ENCODE data around the gene BRI3BP. TPM values are rescaled to one million over a fixed set of nuclear protein-coding genes. Genes with fewer than 3 reads are reported as not detected.
"Not testable (repeated sequence)": the region's sequence is repeated elsewhere in the genome, so short reads cannot be mapped to it uniquely, and the experiment has no call there.

BRI3BP gene
- total RNA-seq, 1 donor from 2014 or later = 18.1 TPM

DNA sequence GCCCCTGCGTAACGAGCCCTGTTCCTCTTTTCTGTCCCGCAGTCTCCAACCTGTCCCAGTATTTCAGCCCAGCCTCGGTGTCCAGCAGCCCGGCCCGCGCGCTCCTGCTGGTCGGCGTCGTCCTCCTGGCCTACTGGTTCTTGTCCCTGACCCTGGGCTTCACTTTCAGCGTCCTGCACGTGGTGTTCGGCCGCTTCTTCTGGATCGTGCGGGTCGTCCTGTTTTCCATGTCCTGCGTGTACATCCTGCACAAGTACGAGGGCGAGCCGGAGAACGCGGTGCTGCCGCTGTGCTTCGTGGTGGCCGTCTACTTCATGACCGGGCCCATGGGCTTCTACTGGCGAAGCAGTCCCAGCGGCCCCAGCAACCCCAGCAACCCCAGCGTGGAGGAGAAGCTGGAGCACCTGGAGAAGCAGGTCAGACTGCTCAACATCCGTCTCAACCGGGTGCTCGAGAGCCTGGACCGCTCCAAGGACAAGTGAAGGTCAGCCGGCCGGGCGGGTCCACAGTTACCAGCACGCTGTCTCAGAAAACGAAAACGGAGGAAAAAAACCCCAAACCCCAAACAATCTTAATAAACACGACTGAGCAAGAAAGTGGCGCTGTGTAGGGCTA, 31.6 kb downstream of the BRI3BP start:
- Mint-ChIP-seq H3K9me3 (no peaks in the 10 kb centered on the region), H3K27ac (no peak overlapping the region), H3K4me3 (no peak overlapping the region), H3K27me3 (no peaks in the 10 kb centered on the region), H3K4me1 (ENCODE audit: unreplicated experiment) (no peaks in the 10 kb centered on the region), H3K36me3 (peaks cover 14% of the 10 kb centered on the region)
- no peak for DNase-seq (ENCODE audit: extremely low spot score, unreplicated experiment)
- no peak for TF ChIP-seq CTCF (conservative IDR thresholded peaks at IDR 0.05)

GRCh38 chr12:125025606-125026235, 32.3 kb downstream of the BRI3BP start:
- no peak for TF ChIP-seq CTCF (conservative IDR thresholded peaks at IDR 0.05)
- Mint-ChIP-seq H3K27me3 (no peaks in the 10 kb centered on the region), H3K36me3 (peaks cover 14% of the 10 kb centered on the region), H3K4me3 (no peak overlapping the region), H3K27ac (no peak overlapping the region), H3K9me3 (no peaks in the 10 kb centered on the region), H3K4me1 (ENCODE audit: unreplicated experiment) (no peaks in the 10 kb centered on the region)
- no peak for DNase-seq (ENCODE audit: extremely low spot score, unreplicated experiment)

- Mint-ChIP-seq H3K9me3 (no peaks in the 10 kb centered on the region), H3K36me3 (peaks cover 6% of the 10 kb centered on the region), H3K4me1 (ENCODE audit: unreplicated experiment) (peaks cover 3% of the 10 kb centered on the region), H3K4me3 (no peak overlapping the region), H3K27me3 (no peaks in the 10 kb centered on the region), H3K27ac (no peak overlapping the region)
- DNase-seq (ENCODE audit: extremely low spot score, unreplicated experiment) = no peak
- no peak for TF ChIP-seq CTCF (conservative IDR thresholded peaks at IDR 0.05)
These were observed 34.7 kb downstream of the BRI3BP start for GRCh38 chr12:125028106-125028505.

GRCh38 chr12:125029761-125030358, 36.4 kb downstream of the BRI3BP start:
- H3K9me3 Mint-ChIP-seq = peaks cover under 1% of the 10 kb centered on the region
- no peak for DNase-seq (ENCODE audit: extremely low spot score, unreplicated experiment)
- no peak for TF ChIP-seq CTCF (conservative IDR thresholded peaks at IDR 0.05)
- no peak overlapping the region for H3K27ac Mint-ChIP-seq
- peaks cover 3% of the 10 kb centered on the region for H3K4me1 Mint-ChIP-seq (ENCODE audit: unreplicated experiment)
- H3K27me3 Mint-ChIP-seq = no peaks in the 10 kb centered on the region
- peaks cover 5% of the 10 kb centered on the region for H3K36me3 Mint-ChIP-seq
- no peak overlapping the region for H3K4me3 Mint-ChIP-seq

DNA sequence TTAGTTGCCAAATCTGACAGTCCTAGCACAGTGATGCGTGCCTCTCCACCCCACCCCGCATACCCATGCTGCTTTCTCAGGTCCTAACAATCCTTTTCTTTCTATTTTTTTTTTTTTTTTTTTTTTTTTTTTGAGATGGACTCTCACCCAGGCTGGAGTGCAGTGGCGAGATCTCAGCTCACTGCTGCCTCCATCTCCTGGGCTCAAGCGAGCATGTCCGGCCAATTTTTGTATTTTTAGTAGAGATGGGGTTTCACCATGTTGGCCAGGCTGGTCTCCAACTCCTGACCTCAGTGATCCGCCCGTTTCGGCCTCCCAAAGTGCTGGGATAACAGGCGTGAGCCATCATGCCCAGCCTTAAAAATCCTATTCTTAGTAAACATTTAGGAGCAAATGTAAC, 38.0 kb downstream of the BRI3BP start:
- H3K4me1 Mint-ChIP-seq (ENCODE audit: unreplicated experiment); H3K27ac Mint-ChIP-seq; DNase-seq (ENCODE audit: extremely low spot score, unreplicated experiment); H3K36me3 Mint-ChIP-seq; H3K4me3 Mint-ChIP-seq; H3K27me3 Mint-ChIP-seq; H3K9me3 Mint-ChIP-seq: not testable (repeated sequence)

DNA sequence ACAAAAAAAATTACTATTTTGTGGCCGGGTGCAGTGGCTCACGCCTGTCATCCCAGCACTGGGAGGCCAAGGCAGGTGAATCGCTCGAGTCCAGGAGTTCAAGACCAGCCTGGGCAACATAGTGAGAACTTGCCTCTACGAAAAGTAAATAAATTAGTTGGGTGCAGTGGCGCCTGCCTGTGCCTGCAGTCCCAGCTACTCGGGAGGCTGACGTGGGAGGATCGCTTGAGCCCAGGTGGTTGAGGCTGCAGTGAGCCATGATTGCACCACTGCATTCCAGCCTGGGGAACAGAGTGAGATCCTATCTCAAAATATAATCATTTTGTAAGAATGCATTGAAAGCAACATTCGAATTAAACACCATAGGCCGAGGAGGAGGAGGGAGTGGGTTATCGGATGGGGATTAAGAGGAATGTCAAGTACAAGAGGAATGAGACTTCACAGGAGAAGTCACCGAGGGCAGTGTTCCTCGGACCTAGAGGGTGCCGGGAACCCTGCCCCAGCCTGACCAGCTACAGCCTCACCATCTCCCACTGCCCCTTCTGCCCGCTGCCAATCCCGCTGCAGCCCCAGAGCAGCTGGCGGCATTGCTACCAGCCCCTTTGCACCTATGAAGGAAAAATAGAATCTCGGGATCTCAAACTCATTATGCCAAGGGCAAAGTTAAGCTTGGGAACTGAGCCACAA, 39.2 kb downstream of the BRI3BP start:
- peaks cover 5% of the 10 kb centered on the region for H3K36me3 Mint-ChIP-seq

More for the DNA sequence above, 39.2 kb downstream of the BRI3BP start:
- Mint-ChIP-seq H3K4me3 (no peak overlapping the region), H3K27me3 (no peaks in the 10 kb centered on the region), H3K9me3 (peaks cover 4% of the 10 kb centered on the region), H3K27ac (no peak overlapping the region), H3K4me1 (ENCODE audit: unreplicated experiment) (peaks cover 3% of the 10 kb centered on the region)
- DNase-seq (ENCODE audit: extremely low spot score, unreplicated experiment) = no peak
- no peak for TF ChIP-seq CTCF (conservative IDR thresholded peaks at IDR 0.05)
